ENCODE data around the gene PDS5A. TPM values are rescaled to one million over a fixed set of nuclear protein-coding genes. Genes with fewer than 3 reads are reported as not detected.
A peak's percentile ranks its signal among the peaks of the same experiment; 100 is the strongest.
"Not testable (repeated sequence)": the region's sequence is repeated elsewhere in the genome, so short reads cannot be mapped to it uniquely, and the experiment has no call there.

Gene PDS5A
- total RNA-seq, 1 donor from 2014 or later: 65.8 TPM

- DNase-seq (ENCODE audit: low spot score) (no peak), ATAC-seq (no peak)
- intact Hi-C loops (cut with DNase I): loop anchor here (10.0 kb wide), 2 partner anchors 281 to 341 kb away; partner anchors contain the start of genes SMIM14 and UBE2K
These were observed 2.1 kb downstream of the PDS5A start for GRCh38 chr4:39975488-39976089.

GRCh38 chr4:39973052-39973451 lies 4.7 kb downstream of the PDS5A start:
- intact Hi-C loops (cut with DNase I): loop anchor here (10.0 kb wide), 2 partner anchors 278 to 338 kb away; partner anchors contain the start of genes SMIM14 and UBE2K
- not testable (repeated sequence) for ATAC-seq
- peak; percentile 3 for DNase-seq (ENCODE audit: low spot score)

- DNase-seq (ENCODE audit: low spot score) (peak; percentile 26), ATAC-seq (no peak)
- intact Hi-C loops (cut with DNase I): loop anchor here (10.0 kb wide), 2 partner anchors 276 to 336 kb away; partner anchors contain the start of genes SMIM14 and UBE2K
These were observed 6.8 kb downstream of the PDS5A start for GRCh38 chr4:39970671-39971640.

- no peak for DNase-seq (ENCODE audit: low spot score)
- no peak for ATAC-seq
- intact Hi-C loops (cut with DNase I): no loop called here
These were observed 14.1 kb downstream of the PDS5A start for GRCh38 chr4:39963656-39964055.

GRCh38 chr4:39961311-39961877 lies 16.3 kb downstream of the PDS5A start:
- ATAC-seq (no peak), DNase-seq (ENCODE audit: low spot score) (no peak)
- intact Hi-C loops (cut with DNase I): no loop called here

GRCh38 chr4:39950861-39951481 lies 26.7 kb downstream of the PDS5A start:
- intact Hi-C loops (cut with DNase I): no loop called here
- no peak for ATAC-seq
- DNase-seq (ENCODE audit: low spot score): no peak

- intact Hi-C loops (cut with DNase I): no loop called here
- DNase-seq (ENCODE audit: low spot score): no peak
- ATAC-seq: peak; percentile 46
These were observed 29.7 kb downstream of the PDS5A start for GRCh38 chr4:39947963-39948362.

GRCh38 chr4:39947417-39947816 lies 30.3 kb downstream of the PDS5A start:
- ATAC-seq (peak; percentile 62), DNase-seq (ENCODE audit: low spot score) (no peak)
- intact Hi-C loops (cut with DNase I): no loop called here

- DNase-seq (ENCODE audit: low spot score); ATAC-seq; intact Hi-C loops (cut with DNase I): not testable (repeated sequence)
These were observed 33.5 kb downstream of the PDS5A start for GRCh38 chr4:39944245-39944644.

- intact Hi-C loops (cut with DNase I): no loop called here
- no peak for DNase-seq (ENCODE audit: low spot score)
- no peak for ATAC-seq
These were observed 35.2 kb downstream of the PDS5A start for GRCh38 chr4:39942507-39942906.

GRCh38 chr4:39941682-39942217 lies 36.0 kb downstream of the PDS5A start:
- ATAC-seq (no peak), DNase-seq (ENCODE audit: low spot score) (no peak)
- intact Hi-C loops (cut with DNase I): no loop called here

GRCh38 chr4:39937683-39938268 lies 39.9 kb downstream of the PDS5A start:
- DNase-seq (ENCODE audit: low spot score): no peak
- no peak for ATAC-seq
- intact Hi-C loops (cut with DNase I): no loop called here

- DNase-seq (ENCODE audit: low spot score) (no peak), ATAC-seq (no peak)
- intact Hi-C loops (cut with DNase I): no loop called here
These were observed 40.9 kb downstream of the PDS5A start for GRCh38 chr4:39936565-39937418.

- no peak for DNase-seq (ENCODE audit: low spot score)
- intact Hi-C loops (cut with DNase I): no loop called here
- ATAC-seq: peak; percentile 45
These were observed 43.8 kb downstream of the PDS5A start for GRCh38 chr4:39933671-39934590.

GRCh38 chr4:39932776-39933402 lies 44.8 kb downstream of the PDS5A start:
- DNase-seq (ENCODE audit: low spot score): no peak
- intact Hi-C loops (cut with DNase I): no loop called here
- no peak for ATAC-seq

- DNase-seq (ENCODE audit: low spot score): no peak
- ATAC-seq: no peak
- intact Hi-C loops (cut with DNase I): no loop called here
These were observed 46.2 kb downstream of the PDS5A start for GRCh38 chr4:39931441-39931901.

Data from sciatic nerve (tissue), 2 donors.